OCI-LY1 (cell line): Measurements from ENCODE around the gene RALGPS1.

Source experiments
- EZH2 ChIP-seq: fragments of 200-600 bp; sonication (generic), shearing (Covaris generic); IDR thresholded peaks from 2 replicates; pipeline ENCODE4 v1.8.0; 2017; ENCODE audit warnings: borderline replicate concordance, mixed run types, mild to moderate bottlenecking, antibody characterized with exemption, low read length, moderate library complexity, mixed read lengths
- TF ChIP-seq, protein P1 (sequence below): fragments of 200-600 bp; sonication (generic), shearing (Covaris generic); IDR thresholded peaks from 2 replicates; pipeline ENCODE4 v1.5.1; 2017; ENCODE audit warnings: mild to moderate bottlenecking, antibody characterized with exemption, low read length, moderate library complexity, mixed read lengths

DNA sequence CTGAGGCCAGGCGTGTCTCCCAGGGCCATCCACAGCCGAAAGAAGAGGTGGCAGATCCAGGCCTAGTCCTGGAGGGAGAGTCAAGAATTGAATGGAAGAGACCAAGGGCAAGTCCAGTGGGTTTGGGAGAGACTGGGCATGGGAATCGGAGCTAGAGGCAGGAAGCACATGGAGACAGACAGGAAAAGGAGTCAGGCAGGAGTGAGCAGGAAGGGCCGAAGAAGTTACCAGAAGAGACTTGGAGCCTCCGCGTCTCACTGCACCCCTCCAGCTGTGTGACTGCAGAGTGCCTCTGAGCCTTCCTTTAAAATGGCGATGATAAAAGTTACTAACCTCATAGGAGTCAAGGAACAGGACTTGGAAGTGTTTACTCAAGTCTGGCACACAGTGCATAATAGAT, 272.2 kb downstream of the RALGPS1 start:
- TF ChIP-seq, protein P1, sequence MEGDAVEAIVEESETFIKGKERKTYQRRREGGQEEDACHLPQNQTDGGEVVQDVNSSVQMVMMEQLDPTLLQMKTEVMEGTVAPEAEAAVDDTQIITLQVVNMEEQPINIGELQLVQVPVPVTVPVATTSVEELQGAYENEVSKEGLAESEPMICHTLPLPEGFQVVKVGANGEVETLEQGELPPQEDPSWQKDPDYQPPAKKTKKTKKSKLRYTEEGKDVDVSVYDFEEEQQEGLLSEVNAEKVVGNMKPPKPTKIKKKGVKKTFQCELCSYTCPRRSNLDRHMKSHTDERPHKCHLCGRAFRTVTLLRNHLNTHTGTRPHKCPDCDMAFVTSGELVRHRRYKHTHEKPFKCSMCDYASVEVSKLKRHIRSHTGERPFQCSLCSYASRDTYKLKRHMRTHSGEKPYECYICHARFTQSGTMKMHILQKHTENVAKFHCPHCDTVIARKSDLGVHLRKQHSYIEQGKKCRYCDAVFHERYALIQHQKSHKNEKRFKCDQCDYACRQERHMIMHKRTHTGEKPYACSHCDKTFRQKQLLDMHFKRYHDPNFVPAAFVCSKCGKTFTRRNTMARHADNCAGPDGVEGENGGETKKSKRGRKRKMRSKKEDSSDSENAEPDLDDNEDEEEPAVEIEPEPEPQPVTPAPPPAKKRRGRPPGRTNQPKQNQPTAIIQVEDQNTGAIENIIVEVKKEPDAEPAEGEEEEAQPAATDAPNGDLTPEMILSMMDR: no peak
- TF ChIP-seq EZH2: no peak
